HL-60 (cell line): ENCODE results near the gene CDK3.

ENCODE experiments used
- DNase-seq, 2 experiments: peaks; one replicate each; pipeline ENCODE4 v3.0.0-alpha.2; 2010 to 2020; ENCODE audit warnings: low read depth in 1 of 2, low spot score in 1 of 2
- H3K27ac ChIP-seq: fragments of 250-450 bp; sonication (Bioruptor Pico); replicated peaks from 2 replicates; pipeline ENCODE4 v1.5.1; 2020; ENCODE audit warnings: mild to moderate bottlenecking, moderate library complexity
- H3K27me3 ChIP-seq: fragments of 250-450 bp; sonication (Bioruptor Pico); 2 replicates; pipeline ENCODE4 v1.5.1; 2021; ENCODE audit warnings: mild to moderate bottlenecking, moderate library complexity; ENCODE audit not compliant: insufficient read depth, poor library complexity, severe bottlenecking
- H3K4me3 ChIP-seq: replicated peaks from 2 replicates; pipeline ENCODE4 v1.5.1; 2011; ENCODE audit warnings: mild to moderate bottlenecking, control low read depth, low read length; ENCODE audit not compliant: insufficient read depth
- GABPA ChIP-seq: IDR thresholded peaks from 2 replicates; pipeline ENCODE4 v1.6.1; 2012; ENCODE audit warnings: low read depth
- POLR2AphosphoS5 ChIP-seq: IDR thresholded peaks from 2 replicates; pipeline ENCODE4 v1.6.1; 2012; ENCODE audit warnings: low read depth
- SPI1 ChIP-seq: IDR thresholded peaks from 2 replicates; pipeline ENCODE4 v1.6.1; 2012; ENCODE audit warnings: low read depth, mild to moderate bottlenecking, borderline replicate concordance
- TF ChIP-seq, protein P1 (sequence below): IDR thresholded peaks from one replicate; pipeline ENCODE4 v1.5.1; 2011; ENCODE audit warnings: low read length, control low read depth, inconsistent platforms; ENCODE audit not compliant: insufficient read depth
- TF ChIP-seq, protein P2 (sequence below): IDR thresholded peaks from 2 replicates; pipeline ENCODE4 v1.6.1; 2012; ENCODE audit warnings: low read depth; ENCODE audit not compliant: insufficient replicate concordance

Gene CDK3

GRCh38 chr17:76027159-76027839 lies 26.6 kb downstream of the CDK3 start, which contains the start of gene EVPL:
Gene EVPL, minus strand, starts transcription at chr17:76027306. Its CDS starts 108 bp downstream, at chr17:76027198.
- Histone ChIP-seq H3K27me3 (no peaks in the 10 kb centered on the region), H3K27ac (no peak within 1 kb of the TSS), H3K4me3 (no peak within 1 kb of the TSS)
- no peak for DNase-seq
- TF ChIP-seq, protein P1, sequence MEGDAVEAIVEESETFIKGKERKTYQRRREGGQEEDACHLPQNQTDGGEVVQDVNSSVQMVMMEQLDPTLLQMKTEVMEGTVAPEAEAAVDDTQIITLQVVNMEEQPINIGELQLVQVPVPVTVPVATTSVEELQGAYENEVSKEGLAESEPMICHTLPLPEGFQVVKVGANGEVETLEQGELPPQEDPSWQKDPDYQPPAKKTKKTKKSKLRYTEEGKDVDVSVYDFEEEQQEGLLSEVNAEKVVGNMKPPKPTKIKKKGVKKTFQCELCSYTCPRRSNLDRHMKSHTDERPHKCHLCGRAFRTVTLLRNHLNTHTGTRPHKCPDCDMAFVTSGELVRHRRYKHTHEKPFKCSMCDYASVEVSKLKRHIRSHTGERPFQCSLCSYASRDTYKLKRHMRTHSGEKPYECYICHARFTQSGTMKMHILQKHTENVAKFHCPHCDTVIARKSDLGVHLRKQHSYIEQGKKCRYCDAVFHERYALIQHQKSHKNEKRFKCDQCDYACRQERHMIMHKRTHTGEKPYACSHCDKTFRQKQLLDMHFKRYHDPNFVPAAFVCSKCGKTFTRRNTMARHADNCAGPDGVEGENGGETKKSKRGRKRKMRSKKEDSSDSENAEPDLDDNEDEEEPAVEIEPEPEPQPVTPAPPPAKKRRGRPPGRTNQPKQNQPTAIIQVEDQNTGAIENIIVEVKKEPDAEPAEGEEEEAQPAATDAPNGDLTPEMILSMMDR: no peak
- no peak for TF ChIP-seq SPI1
- TF ChIP-seq GABPA: no peak
- TF ChIP-seq POLR2AphosphoS5: no peak
- TF ChIP-seq, protein P2, sequence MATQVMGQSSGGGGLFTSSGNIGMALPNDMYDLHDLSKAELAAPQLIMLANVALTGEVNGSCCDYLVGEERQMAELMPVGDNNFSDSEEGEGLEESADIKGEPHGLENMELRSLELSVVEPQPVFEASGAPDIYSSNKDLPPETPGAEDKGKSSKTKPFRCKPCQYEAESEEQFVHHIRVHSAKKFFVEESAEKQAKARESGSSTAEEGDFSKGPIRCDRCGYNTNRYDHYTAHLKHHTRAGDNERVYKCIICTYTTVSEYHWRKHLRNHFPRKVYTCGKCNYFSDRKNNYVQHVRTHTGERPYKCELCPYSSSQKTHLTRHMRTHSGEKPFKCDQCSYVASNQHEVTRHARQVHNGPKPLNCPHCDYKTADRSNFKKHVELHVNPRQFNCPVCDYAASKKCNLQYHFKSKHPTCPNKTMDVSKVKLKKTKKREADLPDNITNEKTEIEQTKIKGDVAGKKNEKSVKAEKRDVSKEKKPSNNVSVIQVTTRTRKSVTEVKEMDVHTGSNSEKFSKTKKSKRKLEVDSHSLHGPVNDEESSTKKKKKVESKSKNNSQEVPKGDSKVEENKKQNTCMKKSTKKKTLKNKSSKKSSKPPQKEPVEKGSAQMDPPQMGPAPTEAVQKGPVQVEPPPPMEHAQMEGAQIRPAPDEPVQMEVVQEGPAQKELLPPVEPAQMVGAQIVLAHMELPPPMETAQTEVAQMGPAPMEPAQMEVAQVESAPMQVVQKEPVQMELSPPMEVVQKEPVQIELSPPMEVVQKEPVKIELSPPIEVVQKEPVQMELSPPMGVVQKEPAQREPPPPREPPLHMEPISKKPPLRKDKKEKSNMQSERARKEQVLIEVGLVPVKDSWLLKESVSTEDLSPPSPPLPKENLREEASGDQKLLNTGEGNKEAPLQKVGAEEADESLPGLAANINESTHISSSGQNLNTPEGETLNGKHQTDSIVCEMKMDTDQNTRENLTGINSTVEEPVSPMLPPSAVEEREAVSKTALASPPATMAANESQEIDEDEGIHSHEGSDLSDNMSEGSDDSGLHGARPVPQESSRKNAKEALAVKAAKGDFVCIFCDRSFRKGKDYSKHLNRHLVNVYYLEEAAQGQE: no peak

DNA sequence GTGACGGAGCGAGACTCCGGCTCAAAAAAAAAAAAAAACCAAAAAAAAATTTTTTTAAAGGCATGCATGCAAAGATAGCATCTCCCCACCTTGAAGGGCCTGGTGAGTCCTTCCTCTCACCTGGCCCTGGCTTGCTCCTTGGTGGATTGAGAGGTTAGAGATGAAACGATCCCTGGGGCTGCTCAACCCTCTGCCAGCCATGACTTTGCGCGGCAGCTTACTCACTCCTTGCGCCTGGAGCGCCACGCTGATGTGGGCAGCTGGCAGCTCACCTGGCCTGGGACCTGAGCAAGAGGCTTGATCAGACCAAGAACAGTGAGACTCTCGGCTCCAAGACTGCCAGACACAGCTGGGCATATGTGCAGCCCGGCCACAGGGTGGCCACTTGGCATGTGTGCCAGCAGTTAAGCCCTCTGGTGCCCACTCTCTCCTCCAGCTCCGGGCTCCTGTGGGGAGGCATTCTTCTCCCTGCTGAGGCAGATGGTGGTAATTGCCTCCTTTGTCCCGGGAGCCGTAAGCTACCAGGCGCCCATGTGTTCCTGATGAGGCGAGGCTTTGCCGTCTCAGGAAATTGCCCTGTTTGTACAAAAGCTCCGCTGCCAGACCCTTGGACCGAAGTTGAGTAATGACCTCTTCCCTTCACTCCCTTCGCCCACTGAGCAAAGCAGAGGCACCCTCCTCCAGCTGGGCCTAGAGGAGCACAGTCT lies 31.6 kb downstream of the CDK3 start:
- no peak overlapping the region for H3K4me3 ChIP-seq
- TF ChIP-seq SPI1 (no peak), GABPA (no peak), POLR2AphosphoS5 (no peak)
- TF ChIP-seq, protein P2: no peak
- TF ChIP-seq, protein P1: no peak
- H3K27me3 ChIP-seq: no peaks in the 10 kb centered on the region
- DNase-seq: no peak
- H3K27ac ChIP-seq: no peak overlapping the region

DNA sequence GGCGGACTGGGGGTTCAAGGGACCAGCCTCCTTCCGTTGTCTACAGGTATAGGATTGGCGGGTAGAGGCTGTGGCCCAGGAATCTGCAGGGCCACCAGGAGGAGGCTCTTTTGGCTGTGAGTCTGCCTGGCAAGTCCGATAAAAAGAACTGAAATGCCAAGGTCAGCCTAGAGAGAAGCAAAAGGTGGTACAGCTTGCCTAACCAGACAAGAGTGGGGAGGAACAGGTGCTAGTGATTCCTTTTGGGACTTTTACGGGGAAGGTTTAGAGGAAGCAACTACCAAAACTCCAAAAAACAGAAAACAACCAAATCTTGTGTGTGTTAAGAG lies 32.1 kb downstream of the CDK3 start:
- DNase-seq: no peak
- H3K27me3 ChIP-seq: no peaks in the 10 kb centered on the region
- no peak overlapping the region for H3K27ac ChIP-seq
- TF ChIP-seq SPI1: no peak
- TF ChIP-seq POLR2AphosphoS5: no peak
- TF ChIP-seq, protein P1: no peak
- TF ChIP-seq, protein P2: no peak
- no peak for TF ChIP-seq GABPA
- no peak overlapping the region for H3K4me3 ChIP-seq
